Duodenal mucosa (tissue), 2 donors: Measurements from ENCODE around the gene PRKCA.
"Not testable (repeated sequence)": the region's sequence is repeated elsewhere in the genome, so short reads cannot be mapped to it uniquely, and the experiment has no call there.

ENCODE experiments used
- H3K27ac ChIP-seq: one replicate; pipeline ENCODE4 v1.7.0; 2013; ENCODE audit warnings: low read depth, low read length
- H3K27me3 ChIP-seq, 2 donors: one replicate each; pipeline ENCODE4 v1.7.0; 2013; ENCODE audit warnings: low read length in 2 of 2, control low read depth in 1 of 2; ENCODE audit not compliant: insufficient read depth in 2 of 2, control insufficient read depth in 1 of 2
- H3K36me3 ChIP-seq, 2 donors: one replicate each; pipeline ENCODE4 v1.7.0; 2013; ENCODE audit warnings: low read length in 2 of 2, control low read depth in 1 of 2; ENCODE audit not compliant: insufficient read depth in 2 of 2, control insufficient read depth in 1 of 2
- H3K4me1 ChIP-seq, 2 donors: one replicate each; pipeline ENCODE4 v1.7.0; 2013; ENCODE audit warnings: low read length in 2 of 2, control low read depth in 1 of 2; ENCODE audit not compliant: insufficient read depth in 2 of 2, control insufficient read depth in 1 of 2
- H3K4me3 ChIP-seq, 2 donors: one replicate each; pipeline ENCODE4 v1.7.0; 2013; ENCODE audit warnings: low read length in 2 of 2, low read depth in 1 of 2
- H3K9ac ChIP-seq, 2 donors: one replicate each; pipeline ENCODE4 v1.7.0; 2013; ENCODE audit warnings: low read length in 2 of 2, low read depth in 1 of 2
- H3K9me3 ChIP-seq, 2 donors: one replicate each; pipeline ENCODE4 v1.7.0; 2013; ENCODE audit warnings: low read length in 2 of 2, control low read depth in 1 of 2; ENCODE audit not compliant: control insufficient read depth in 1 of 2

PRKCA gene

DNA sequence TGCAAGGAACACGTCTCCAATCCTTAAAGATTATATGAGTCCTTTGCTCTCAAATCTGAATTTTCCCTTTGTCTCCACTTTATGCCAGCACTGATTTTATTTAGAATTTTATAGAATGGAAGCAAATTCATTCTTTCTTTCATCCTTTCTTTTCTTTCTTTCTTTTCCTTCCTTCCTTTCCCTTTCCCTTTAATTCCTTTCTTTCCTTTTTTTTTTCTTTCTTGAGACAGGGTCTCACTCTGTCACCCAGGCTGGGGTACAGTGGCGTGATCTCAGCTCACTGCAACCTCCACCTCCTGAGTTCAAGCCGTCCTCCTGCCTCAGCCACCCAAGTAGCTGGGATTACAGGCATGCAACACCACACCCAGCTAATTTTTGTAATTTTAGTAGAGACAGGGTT is 187.2 kb downstream of the PRKCA start:
- H3K4me3 ChIP-seq, H3K9me3 ChIP-seq, H3K27me3 ChIP-seq, H3K36me3 ChIP-seq, H3K9ac ChIP-seq, H3K27ac ChIP-seq: not testable (repeated sequence)
- peaks cover 5 to 11% of the 10 kb centered on the region in 2 donors for H3K4me1 ChIP-seq

DNA sequence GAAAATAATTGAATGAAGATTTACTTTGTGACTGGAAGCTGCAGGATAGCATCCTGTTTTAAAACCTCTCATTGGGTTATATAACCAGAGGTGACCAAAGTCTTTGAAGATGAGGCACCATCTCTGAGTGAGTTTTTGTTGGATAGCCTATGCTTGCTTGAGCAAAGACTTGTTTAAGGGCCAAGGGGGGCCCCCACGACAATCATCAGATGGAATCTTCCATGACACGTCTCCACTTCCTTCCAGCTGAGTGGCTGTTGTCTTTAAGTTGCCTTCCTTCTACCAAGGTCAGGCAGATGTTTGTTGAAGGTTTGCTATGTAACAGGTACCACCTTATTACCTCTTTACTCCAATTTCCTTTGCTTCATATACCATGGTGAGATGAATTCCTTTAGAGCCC is 188.8 kb downstream of the PRKCA start:
- H3K4me1 ChIP-seq: peaks cover 5 to 11% of the 10 kb centered on the region in 2 donors
- H3K27me3 ChIP-seq: no peaks in the 10 kb centered on the region
- no peak overlapping the region for H3K27ac ChIP-seq
- H3K9ac ChIP-seq: no peak overlapping the region
- peaks cover 0 to 5% of the 10 kb centered on the region in 2 donors for H3K36me3 ChIP-seq
- H3K9me3 ChIP-seq: no peaks in the 10 kb centered on the region
- no peak overlapping the region for H3K4me3 ChIP-seq

DNA sequence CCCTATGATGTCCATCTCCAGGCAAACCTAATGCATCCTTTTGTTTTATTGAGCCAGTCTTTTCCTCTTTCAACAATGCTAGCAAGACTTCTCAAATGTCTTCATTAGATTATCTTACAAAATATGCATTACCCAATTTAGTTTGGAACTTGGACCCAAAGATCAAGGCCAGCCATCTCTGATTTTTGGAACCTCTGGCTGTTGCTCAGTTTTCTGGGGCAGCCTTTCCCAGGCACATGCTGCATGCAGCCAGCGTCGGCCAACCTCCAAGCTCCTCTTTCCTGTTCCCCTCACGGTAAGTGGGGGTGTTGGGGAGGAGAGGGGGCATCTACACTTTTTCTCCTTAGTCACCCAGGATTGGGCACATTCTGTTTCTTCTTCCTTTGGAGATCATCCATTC is 189.3 kb downstream of the PRKCA start:
- H3K9me3 ChIP-seq: no peaks in the 10 kb centered on the region
- no peak overlapping the region for H3K4me3 ChIP-seq
- H3K9ac ChIP-seq: no peak overlapping the region
- peaks cover 5 to 11% of the 10 kb centered on the region in 2 donors for H3K4me1 ChIP-seq
- H3K27me3 ChIP-seq: no peaks in the 10 kb centered on the region
- peaks cover 0 to 5% of the 10 kb centered on the region in 2 donors for H3K36me3 ChIP-seq
- H3K27ac ChIP-seq: no peak overlapping the region

DNA sequence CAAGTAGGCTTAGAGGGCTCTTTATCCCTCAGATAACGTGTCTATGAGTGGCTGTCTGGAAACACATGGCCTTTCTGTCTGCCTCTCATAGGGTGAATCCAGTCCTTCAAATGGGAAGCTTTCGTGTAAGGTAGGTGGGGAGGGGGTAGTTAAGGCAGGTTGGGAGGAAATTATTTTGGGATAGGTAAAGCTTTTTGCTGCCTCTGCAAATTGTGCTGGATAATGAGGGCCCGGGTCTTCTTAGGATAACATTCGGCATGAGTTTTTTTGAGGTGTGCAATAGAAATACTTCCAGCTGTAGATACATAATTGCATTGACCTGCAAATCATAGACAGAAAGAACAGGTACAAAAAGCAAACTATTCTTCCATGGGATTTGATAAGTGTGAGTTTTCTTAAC is 189.7 kb downstream of the PRKCA start:
- Histone ChIP-seq H3K27me3 (no peaks in the 10 kb centered on the region), H3K4me1 (peaks cover 5 to 10% of the 10 kb centered on the region in 2 donors), H3K36me3 (peaks cover 0 to 5% of the 10 kb centered on the region in 2 donors), H3K9ac (no peak overlapping the region), H3K9me3 (no peaks in the 10 kb centered on the region), H3K4me3 (no peak overlapping the region), H3K27ac (no peak overlapping the region)

DNA sequence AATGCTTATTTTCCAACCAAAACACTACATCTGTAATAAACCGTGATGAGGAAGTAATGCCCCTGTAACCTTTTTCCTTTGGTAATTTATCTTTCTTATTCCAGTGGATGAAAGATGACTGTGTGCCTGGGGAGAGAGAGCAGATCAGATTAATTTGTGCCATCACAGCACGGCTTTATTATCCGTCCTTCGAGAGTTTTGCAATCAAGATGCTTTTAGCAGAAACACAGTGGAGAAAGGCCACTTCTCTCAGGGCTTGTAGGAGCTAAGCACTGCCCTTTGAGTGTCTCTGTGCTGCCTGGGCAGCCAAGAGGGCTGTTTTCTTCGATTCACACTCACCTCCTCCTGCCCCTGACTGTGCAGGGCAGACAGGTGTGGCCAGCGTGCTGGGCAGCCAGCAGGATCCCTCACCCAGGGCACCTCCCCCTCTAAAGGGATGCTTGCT is 190.2 kb downstream of the PRKCA start:
- H3K4me1 ChIP-seq: peaks cover 2 to 5% of the 10 kb centered on the region in 2 donors
- H3K9me3 ChIP-seq: no peaks in the 10 kb centered on the region
- no peak overlapping the region for H3K4me3 ChIP-seq
- H3K36me3 ChIP-seq: peaks cover 0 to 5% of the 10 kb centered on the region in 2 donors
- no peak overlapping the region for H3K9ac ChIP-seq
- no peaks in the 10 kb centered on the region for H3K27me3 ChIP-seq
- no peak overlapping the region for H3K27ac ChIP-seq

DNA sequence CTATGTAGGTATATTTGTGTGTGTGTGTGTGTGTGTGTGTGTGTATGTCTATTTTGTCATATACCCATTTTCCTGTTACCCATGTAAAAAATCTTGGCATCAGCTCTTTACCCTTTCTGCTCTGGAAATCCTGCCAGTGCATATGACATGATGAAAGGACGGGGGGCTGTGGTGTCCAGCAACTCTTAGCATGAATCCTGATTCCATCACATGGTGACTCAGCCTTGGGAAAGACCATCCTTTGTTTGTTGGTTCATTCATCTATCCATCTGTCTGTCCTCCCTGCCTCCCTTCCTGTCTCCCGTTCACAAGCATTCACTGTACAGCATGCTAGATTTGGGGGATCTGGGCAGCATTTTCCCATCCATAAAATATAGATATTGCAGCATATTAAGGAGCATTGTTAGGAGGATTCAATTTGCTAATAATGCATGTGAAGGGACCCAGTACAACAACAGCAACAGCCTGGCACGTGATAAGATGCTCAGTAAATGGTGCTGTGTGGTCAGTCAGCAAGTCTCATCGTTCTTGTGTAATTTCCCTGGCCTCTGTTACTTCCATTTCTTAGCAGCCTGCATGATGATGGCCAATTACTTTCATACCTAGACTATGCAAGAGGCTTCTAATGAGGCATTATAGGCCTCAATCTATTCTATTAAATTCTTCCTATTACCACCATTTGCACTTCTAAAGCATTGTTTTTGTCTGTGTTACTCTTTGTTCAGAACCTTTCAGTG is 191.0 kb downstream of the PRKCA start:
- Histone ChIP-seq H3K4me3 (no peak overlapping the region), H3K36me3 (peaks cover 0 to 5% of the 10 kb centered on the region in 2 donors), H3K27ac (no peak overlapping the region), H3K27me3 (no peaks in the 10 kb centered on the region), H3K9ac (no peak overlapping the region), H3K9me3 (no peaks in the 10 kb centered on the region), H3K4me1 (peaks cover 2% of the 10 kb centered on the region in 2 donors)

DNA sequence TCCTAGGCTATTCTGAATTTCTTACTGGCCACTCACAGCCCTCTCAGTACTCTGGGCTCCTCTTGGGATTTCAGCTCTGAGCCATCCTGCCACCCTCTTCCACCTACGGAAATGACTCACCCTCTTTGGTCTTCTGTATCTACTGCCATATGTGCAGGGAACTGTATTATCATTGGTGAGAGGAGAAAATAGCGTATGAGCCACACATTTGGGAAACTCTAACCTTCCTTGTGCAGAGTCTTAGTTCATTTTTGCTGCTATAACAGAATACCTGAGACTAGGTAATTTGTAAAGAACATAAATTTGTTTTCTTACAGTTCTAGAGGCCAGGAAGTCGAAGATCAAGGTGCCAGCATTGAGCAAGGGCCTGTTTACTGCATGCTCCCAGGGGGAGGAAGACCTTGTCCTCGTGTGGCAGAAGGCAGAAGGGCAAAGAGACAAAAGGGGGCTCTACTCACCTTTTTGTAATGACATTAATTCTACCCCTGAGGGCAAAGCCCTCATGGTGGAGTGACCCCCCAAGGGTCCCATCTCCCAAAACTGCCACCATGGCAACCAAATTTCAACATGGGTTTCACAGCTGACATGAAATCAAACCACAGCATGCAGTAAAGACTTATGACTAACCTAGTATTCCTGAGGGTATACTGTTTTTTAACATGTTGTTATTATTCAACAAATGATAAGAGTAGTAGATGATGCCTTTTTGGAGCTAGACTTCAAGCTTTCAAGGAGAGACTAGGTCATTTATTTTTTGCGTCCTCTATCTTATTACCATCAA is 191.8 kb downstream of the PRKCA start:
- Histone ChIP-seq H3K36me3 (peaks cover 0 to 5% of the 10 kb centered on the region in 2 donors), H3K27ac (no peak overlapping the region), H3K9me3 (no peaks in the 10 kb centered on the region), H3K9ac (no peak overlapping the region), H3K4me3 (no peak overlapping the region), H3K4me1 (peaks cover 0 to 2% of the 10 kb centered on the region in 2 donors), H3K27me3 (no peaks in the 10 kb centered on the region)

DNA sequence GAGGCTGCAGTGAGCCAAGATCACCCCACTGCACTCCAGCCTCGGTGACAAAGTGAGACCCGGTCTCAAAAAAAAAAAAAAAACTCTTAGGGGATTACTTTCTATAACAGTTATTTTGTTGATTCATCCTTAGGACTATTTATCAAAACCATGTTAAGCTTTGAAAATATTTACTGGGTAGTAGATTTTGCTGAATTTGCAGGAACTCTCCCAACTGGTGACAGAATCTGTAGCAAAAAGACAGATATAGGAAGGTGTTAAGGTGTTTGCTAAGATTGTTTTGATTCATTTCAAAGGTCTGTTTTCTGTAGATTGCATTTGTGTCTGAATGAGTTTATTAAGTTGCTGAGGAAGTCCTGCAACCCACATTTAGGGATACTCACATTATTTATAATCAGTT is 192.6 kb downstream of the PRKCA start:
- Histone ChIP-seq H3K4me3 (no peak overlapping the region), H3K9me3 (no peaks in the 10 kb centered on the region), H3K27ac (no peak overlapping the region), H3K27me3 (no peaks in the 10 kb centered on the region), H3K36me3 (peaks cover 0 to 5% of the 10 kb centered on the region in 2 donors), H3K4me1 (peaks cover 0 to 2% of the 10 kb centered on the region in 2 donors), H3K9ac (no peak overlapping the region)

DNA sequence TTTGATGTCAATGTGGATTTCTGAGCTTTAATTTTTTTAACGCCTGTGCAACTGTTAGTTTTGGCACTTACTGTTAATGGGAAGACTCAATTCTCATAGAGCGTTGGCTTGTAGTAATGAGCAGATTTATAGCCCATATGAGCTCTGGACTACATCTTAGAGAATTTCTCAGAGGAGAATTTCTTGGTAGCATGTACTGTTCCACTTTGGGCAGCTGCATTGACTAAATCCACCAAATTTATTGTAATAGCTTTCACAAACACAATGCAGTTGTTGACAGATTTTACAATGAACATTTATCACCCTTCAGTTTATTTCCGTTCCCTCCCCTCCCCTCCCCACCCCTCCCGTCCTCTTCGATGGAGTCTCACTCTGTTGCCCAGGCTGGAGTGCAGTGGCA is 193.9 kb downstream of the PRKCA start:
- Histone ChIP-seq H3K27ac (no peak overlapping the region), H3K4me1 (peaks cover 0 to 2% of the 10 kb centered on the region in 2 donors), H3K9ac (no peak overlapping the region), H3K4me3 (no peak overlapping the region), H3K36me3 (peaks cover 0 to 5% of the 10 kb centered on the region in 2 donors), H3K27me3 (no peaks in the 10 kb centered on the region), H3K9me3 (no peaks in the 10 kb centered on the region)

DNA sequence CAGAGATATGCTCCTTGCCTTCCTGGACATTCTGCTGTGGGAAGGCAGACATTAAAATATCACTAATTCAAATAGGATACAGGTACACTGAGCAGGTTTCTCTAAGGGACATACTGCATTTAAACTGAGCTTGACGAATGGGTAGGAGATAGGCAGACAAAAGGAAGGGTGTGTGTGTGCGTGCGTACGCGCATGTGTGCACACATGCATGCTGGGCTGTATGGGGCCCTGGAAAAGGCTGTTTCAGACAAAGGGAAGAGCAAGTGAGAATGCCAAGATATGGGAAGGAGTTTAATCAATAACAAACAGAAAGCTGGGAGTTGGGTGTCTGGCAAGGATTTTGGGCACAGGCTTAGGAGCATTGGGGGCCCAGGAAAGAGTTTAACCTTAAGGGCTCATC is 196.2 kb downstream of the PRKCA start:
- H3K9me3 ChIP-seq: no peaks in the 10 kb centered on the region
- no peaks in the 10 kb centered on the region for H3K27me3 ChIP-seq
- H3K9ac ChIP-seq: no peak overlapping the region
- peaks cover 0 to 5% of the 10 kb centered on the region in 2 donors for H3K36me3 ChIP-seq
- peaks cover 6 to 8% of the 10 kb centered on the region in 2 donors for H3K4me1 ChIP-seq
- H3K4me3 ChIP-seq: no peak overlapping the region
- H3K27ac ChIP-seq: no peak overlapping the region
